ENCODE measurements around the gene NBEAL1.

DNA sequence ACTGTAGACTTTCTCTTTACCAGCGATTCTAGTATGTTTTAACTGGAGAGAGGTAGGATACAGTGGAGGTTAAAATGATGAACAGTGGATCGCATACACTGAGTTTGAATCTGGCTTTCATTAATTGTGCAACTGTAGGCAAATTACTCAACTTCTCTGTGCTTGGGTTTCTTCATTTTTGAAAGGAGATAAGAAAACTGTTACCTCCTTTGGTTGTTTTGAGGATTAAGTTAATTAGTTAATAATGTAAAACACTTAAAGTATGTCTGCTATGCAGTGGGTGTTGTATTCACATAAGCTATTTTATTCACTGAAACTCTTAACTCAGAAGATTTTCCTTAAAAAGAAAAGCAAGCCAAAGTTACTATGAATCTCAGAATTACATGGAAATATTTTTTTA is 112.3 kb downstream of the NBEAL1 start:
- TF ChIP-seq POLR2A (IDR thresholded peaks at IDR 0.05), result no peak
- TF ChIP-seq, protein P1, sequence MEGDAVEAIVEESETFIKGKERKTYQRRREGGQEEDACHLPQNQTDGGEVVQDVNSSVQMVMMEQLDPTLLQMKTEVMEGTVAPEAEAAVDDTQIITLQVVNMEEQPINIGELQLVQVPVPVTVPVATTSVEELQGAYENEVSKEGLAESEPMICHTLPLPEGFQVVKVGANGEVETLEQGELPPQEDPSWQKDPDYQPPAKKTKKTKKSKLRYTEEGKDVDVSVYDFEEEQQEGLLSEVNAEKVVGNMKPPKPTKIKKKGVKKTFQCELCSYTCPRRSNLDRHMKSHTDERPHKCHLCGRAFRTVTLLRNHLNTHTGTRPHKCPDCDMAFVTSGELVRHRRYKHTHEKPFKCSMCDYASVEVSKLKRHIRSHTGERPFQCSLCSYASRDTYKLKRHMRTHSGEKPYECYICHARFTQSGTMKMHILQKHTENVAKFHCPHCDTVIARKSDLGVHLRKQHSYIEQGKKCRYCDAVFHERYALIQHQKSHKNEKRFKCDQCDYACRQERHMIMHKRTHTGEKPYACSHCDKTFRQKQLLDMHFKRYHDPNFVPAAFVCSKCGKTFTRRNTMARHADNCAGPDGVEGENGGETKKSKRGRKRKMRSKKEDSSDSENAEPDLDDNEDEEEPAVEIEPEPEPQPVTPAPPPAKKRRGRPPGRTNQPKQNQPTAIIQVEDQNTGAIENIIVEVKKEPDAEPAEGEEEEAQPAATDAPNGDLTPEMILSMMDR (IDR thresholded peaks at IDR 0.05), result no peak
- TF ChIP-seq POLR2AphosphoS5 (IDR thresholded peaks at IDR 0.05), result no peak
- no peak for TF ChIP-seq EP300 (IDR thresholded peaks at IDR 0.05)
